GM19099 (cell line): ENCODE results near the gene APEX1.

Experiments
- POLR2A ChIP-seq: IDR thresholded peaks from 3 replicates; pipeline ENCODE4 v1.6.1; 2011; ENCODE audit warnings: low read depth; ENCODE audit not compliant: insufficient read length; ENCODE audit errors: extremely low read depth

APEX1 gene

DNA sequence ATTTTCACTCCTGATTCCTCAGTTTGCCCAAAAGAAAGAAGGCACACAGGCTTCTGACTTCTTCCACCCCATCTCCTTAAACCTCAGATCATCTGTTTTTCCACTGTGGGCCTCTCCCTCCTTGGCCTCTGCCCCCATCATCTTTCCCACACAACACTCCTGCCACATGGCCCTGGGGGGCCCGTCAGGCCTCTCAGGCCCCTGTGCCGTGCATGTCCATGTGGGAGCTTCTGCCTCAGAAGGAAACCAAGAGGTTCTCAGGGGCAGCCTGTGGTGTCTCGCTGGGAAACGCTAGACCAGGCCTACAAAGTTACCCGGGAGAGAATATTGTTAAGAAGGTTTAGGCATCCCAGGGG lies 27.0 kb upstream of the APEX1 start:
- no peak for TF ChIP-seq POLR2A

DNA sequence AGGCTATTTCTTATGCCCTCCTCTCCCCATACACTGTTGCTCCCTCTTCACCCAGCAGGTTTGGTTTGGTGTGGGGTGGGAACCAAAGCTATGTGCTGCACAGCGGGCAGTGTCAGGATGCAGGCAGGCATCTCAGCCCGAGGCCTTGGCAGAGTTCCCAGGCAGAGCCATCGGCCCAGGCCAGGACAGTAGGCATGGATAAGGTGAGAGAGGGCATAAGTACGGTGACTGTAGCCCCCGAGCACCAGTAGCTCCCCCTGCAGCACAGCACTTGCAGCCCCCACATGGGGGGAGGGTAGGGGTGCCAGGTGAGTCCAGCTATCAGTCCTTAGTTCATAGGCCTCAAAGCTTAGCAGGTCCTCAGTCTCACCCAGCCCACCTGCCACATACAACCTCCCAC lies 26.2 kb upstream of the APEX1 start:
- TF ChIP-seq POLR2A = no peak

DNA sequence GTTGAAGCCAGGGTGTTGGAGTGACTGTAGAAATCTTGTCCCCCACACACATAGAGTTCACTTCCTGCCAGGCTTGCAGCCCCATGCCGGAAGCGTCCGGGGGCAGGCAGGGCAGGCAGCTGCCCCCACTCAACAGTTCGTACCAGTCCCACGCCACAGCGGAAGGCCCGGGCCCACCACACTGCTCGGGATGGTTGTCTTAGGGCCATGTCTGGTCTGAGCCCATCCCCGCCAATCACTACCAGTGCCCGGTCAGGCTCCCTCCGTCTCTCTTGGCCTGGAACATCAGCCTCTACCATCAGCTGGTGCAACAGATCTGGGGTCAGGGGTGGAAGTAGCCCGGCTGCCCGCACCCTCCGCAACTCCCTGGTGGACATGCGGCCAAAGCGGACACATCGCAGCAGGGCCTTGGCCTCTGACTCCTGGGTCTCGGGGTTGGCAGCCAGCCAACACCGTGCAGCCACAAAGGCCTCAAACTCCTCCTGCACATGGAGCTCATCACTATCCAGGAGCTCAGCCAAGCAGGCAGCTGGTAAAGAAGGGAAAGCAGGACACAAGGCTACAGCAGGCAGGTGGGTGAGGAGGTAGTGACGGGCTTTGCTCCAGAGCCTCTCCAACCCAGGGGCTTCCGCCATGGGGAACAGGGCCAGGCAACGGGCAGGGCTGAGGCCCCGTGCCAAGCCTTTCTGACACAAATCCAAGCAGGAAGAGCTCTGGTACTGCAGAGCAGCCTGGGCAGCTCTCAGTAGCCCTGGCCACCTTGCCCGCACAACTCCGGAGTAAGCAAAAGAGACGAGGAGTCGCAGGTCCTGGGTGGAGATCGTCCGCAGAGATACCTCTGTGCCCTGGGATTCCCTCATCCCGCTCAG lies 25.0 kb upstream of the APEX1 start:
- no peak for TF ChIP-seq POLR2A

DNA sequence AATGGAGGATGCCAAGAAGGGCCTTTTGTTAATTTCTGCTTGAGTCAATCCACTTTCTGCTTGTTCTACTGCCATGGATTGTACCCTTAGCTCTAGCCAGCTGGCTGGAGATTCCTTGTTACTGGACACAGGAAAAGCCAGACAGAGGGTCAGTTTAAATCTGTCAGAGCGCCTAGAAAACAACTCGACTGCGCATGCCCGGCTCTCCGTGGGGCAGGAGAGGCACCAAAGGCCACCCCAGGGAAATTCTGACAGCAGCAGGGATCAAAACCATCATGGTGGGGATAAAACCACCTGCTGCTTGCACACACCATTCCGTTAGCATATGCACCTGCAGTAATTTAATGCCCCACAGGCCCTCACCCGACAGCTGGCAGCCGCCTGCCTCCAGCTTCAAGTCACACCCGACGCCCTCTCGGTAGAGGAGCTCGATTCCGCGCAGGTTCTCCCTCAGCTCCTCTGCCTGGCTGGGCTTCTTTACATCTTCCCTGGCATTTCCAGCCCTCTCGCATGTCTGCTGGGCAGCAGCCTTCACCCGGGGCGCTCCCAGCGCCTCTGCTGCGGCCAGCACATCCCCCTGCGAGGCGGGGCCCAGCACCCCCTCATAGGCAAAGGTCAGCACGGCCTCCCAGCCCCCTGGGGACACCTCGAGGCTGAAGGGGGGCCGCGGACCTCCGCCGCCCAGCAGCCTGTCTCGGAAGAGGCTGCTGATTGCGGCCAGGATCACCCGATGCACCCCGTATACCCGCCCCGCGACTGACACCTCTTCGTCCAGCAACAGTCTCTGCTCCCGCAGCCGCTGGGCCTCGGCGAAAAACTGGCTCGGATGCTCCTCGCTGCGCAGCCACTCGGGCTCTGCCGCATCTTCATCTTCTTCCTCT lies 20.1 kb upstream of the APEX1 start:
- TF ChIP-seq POLR2A = no peak

GRCh38 chr14:20435582-20436362 lies 19.3 kb upstream of the APEX1 start, which contains the start of gene KLHL33:
KLHL33 (minus strand) TSS chr14:20436166; CDS start chr14:20435811, 355 bp downstream.
- TF ChIP-seq POLR2A = no peak

DNA sequence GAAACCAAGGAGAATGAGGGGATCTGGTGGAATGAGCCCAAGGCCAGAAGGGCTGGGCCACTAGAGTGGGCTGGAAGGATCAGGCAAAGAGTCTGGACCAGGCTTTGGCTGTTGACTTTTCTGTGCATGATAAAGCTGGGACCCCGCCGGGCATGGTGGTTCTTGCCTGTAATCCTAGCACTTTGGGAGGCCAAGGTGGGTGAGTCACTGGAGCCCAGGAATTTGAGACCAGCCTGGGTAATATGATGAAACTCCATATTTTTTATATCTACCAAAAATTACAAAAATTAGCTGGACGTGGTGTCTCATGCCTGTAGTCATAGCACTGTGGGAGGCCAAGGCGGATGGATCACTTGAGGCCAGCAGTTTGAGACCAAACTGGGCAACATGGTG lies 18.7 kb upstream of the APEX1 start:
- no peak for TF ChIP-seq POLR2A

- TF ChIP-seq POLR2A = no peak
Observed at GRCh38 chr14:20438664-20439063, 16.4 kb upstream of the APEX1 start.

DNA sequence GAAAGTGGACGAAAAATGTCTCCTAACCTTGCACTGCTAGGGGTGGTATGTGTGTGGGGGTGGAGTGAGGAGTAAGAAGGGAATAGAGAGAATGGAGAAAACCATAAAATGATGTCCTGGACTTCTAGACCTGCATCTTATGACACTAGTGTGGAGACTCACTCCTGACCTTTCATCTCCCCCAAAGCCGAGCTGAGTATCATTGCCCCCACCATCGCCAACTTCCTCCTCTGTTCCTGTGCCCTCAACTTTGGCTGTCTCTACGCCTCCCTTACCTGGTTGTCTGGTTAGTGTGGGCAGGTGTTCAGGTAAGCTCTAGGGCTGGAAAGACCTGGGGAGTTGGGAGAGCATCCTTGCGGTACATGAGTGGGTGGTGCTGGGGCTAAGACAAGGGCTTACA lies 14.6 kb upstream of the APEX1 start:
- TF ChIP-seq POLR2A = no peak

DNA sequence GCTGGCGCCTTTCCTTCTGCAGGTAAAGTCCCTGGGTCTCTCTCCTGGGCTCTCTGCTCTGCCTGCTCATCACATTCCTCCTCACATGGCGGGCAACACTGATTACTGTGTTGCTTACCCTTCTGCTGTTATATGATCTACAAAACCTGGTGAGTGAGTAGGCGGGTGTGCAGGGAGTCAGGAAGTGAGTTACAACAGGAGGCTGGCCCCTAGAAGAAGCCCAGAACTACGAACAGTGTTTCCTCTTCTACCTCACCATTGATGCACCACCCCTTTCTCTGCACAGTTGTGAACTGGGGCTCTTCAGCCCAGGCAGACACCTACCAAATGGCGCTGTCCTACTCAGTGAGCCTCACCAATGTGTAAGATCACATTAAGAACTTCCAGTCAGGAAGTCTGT lies 14.1 kb upstream of the APEX1 start:
- no peak for TF ChIP-seq POLR2A

- no peak for TF ChIP-seq POLR2A
Observed at GRCh38 chr14:20441461-20441860, 13.6 kb upstream of the APEX1 start.

- no peak for TF ChIP-seq POLR2A
Observed at GRCh38 chr14:20446889-20447288, 8.1 kb upstream of the APEX1 start.

DNA sequence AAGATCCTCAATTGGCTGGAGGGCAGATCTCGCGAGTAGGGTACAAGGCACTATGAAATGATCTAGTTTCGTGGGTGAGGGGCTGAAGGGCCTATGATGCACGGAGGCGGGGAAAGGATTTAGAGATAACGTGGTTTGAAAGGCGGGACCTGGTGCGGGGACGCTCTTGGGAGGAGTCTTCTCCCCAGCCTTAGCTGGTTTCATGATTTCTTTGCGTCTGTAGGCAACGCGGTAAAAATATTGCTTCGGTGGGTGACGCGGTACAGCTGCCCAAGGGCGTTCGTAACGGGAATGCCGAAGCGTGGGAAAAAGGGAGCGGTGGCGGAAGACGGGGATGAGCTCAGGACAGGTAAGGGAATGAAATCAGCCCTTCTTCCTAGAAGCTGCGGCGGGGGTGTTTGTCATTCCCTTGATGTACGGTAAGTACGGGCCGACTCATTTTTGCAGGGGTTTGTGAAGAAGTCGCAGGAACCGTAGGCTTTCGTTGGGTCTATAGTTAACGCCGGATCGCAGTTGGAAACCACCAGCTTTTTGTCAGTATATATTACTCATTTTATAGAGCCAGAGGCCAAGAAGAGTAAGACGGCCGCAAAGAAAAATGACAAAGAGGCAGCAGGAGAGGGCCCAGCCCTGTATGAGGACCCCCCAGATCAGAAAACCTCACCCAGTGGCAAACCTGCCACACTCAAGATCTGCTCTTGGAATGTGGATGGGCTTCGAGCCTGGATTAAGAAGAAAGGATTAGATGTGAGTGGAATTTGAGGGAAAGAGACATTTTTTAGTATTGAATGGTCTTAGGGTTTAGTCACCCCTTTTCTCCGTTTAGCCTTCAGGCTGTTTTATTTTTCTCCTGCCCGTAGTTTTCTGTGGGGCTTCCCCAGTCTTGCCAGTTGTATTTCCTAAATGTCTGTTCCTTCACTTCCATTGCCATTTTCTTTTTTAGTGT lies 602 bp downstream of the APEX1 start:
- TF ChIP-seq POLR2A = no peak

DNA sequence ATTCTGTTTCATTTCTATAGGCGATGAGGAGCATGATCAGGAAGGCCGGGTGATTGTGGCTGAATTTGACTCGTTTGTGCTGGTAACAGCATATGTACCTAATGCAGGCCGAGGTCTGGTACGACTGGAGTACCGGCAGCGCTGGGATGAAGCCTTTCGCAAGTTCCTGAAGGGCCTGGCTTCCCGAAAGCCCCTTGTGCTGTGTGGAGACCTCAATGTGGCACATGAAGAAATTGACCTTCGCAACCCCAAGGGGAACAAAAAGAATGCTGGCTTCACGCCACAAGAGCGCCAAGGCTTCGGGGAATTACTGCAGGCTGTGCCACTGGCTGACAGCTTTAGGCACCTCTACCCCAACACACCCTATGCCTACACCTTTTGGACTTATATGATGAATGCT lies 1.9 kb downstream of the APEX1 start:
- no peak for TF ChIP-seq POLR2A
